ENCODE results near the gene AMPD1.

The AMPD1 gene

GRCh38 chr1:114671011-114671938 is 24.1 kb downstream of the AMPD1 start:
- DNase-seq (ENCODE audit: extremely low read depth, low read depth) = no peak
- no peak overlapping the region for H3K4me3 ChIP-seq (replicated peaks; ENCODE audit: low read depth, low read length)
- TF ChIP-seq CTCF (IDR thresholded peaks at IDR 0.05; ENCODE audit: low read depth, low read length, missing control alignments) = no peak

- peak overlapping the region; percentile 54 for H3K4me3 ChIP-seq (replicated peaks; ENCODE audit: low read depth, low read length)
- DNase-seq (ENCODE audit: extremely low read depth, low read depth) = peak; percentile 29
- no peak for TF ChIP-seq CTCF (IDR thresholded peaks at IDR 0.05; ENCODE audit: low read depth, low read length, missing control alignments)
These were observed 25.0 kb downstream of the AMPD1 start for GRCh38 chr1:114670083-114671010.

GRCh38 chr1:114669562-114670082 is 25.7 kb downstream of the AMPD1 start, which contains the start of gene DENND2C:
DENND2C (minus strand) TSS chr1:114670049; CDS start chr1:114625984, 44,065 bp downstream.
- no peak for TF ChIP-seq CTCF (IDR thresholded peaks at IDR 0.05; ENCODE audit: low read depth, low read length, missing control alignments)
- peak within 1 kb of the TSS; percentile 54 for H3K4me3 ChIP-seq (replicated peaks; ENCODE audit: low read depth, low read length)
- DNase-seq (ENCODE audit: extremely low read depth, low read depth) = no peak

GRCh38 chr1:114668784-114669561 is 26.4 kb downstream of the AMPD1 start:
- no peak for DNase-seq (ENCODE audit: extremely low read depth, low read depth)
- TF ChIP-seq CTCF (IDR thresholded peaks at IDR 0.05; ENCODE audit: low read depth, low read length, missing control alignments) = no peak
- H3K4me3 ChIP-seq (replicated peaks; ENCODE audit: low read depth, low read length) = peak overlapping the region; percentile 54

GRCh38 chr1:114668373-114668772 is 27.0 kb downstream of the AMPD1 start:
- DNase-seq (ENCODE audit: extremely low read depth, low read depth) = no peak
- no peak overlapping the region for H3K4me3 ChIP-seq (replicated peaks; ENCODE audit: low read depth, low read length)
- no peak for TF ChIP-seq CTCF (IDR thresholded peaks at IDR 0.05; ENCODE audit: low read depth, low read length, missing control alignments)

DNA sequence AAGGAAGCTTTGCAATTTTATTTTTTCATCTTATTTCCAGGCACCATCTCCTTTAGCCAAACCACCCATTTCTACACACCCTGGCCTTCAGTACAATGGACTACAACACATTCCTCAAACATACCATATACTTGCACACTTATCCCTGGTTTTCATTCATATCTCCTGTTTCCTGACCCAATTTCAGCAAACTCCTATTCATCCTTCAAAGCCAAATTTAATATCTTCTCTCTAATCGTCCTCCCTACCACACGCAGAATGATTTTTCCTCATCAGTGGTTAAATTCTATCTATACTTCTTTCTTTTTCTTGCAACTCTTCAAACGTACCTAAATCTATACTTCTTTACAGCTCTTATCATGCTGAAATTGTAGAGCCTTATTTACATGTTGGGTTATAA is 28.4 kb downstream of the AMPD1 start:
- H3K4me3 ChIP-seq (replicated peaks; ENCODE audit: low read depth, low read length) = no peak overlapping the region
- DNase-seq (ENCODE audit: extremely low read depth, low read depth) = no peak
- TF ChIP-seq CTCF (IDR thresholded peaks at IDR 0.05; ENCODE audit: low read depth, low read length, missing control alignments) = no peak

All from HFF-Myc (cell line).